H9 (cell line): ENCODE results near the gene EFHD1. TPM values are rescaled to one million over a fixed set of nuclear protein-coding genes. Genes with fewer than 3 reads are reported as not detected.

Experiments used
- DNase-seq: peaks from one replicate; pipeline ENCODE4 v3.0.0-alpha.2; 2017
- H2AFZ ChIP-seq: one replicate; pipeline ENCODE4 v1.6.1; 2013; ENCODE audit warnings: mild to moderate bottlenecking, low read length, control low read depth, moderate library complexity
- H2AK5ac ChIP-seq: 2 replicates; pipeline ENCODE4 v1.6.1; 2013; ENCODE audit warnings: low read length, control low read depth, mixed read lengths; ENCODE audit not compliant: insufficient read length
- H2BK120ac ChIP-seq: one replicate; pipeline ENCODE4 v1.6.1; 2013; ENCODE audit warnings: low read depth, mild to moderate bottlenecking, low read length, control low read depth, inconsistent platforms; ENCODE audit not compliant: poor library complexity, severe bottlenecking
- H2BK12ac ChIP-seq: 2 replicates; pipeline ENCODE4 v1.6.1; 2013; ENCODE audit warnings: low read length, control low read depth, mixed read lengths, low read depth; ENCODE audit not compliant: insufficient read length
- H2BK15ac ChIP-seq: 2 replicates; pipeline ENCODE4 v1.6.1; 2013; ENCODE audit warnings: low read depth, low read length, control low read depth
- H2BK20ac ChIP-seq: one replicate; pipeline ENCODE4 v1.6.1; 2013; ENCODE audit warnings: low read depth, mild to moderate bottlenecking, low read length, control low read depth, inconsistent platforms; ENCODE audit not compliant: poor library complexity, severe bottlenecking
- H2BK5ac ChIP-seq: 2 replicates; pipeline ENCODE4 v1.6.1; 2013; ENCODE audit warnings: low read length, control low read depth, mixed read lengths; ENCODE audit not compliant: insufficient read length
- H3K14ac ChIP-seq: 2 replicates; pipeline ENCODE4 v1.6.1; 2013; ENCODE audit warnings: low read length, control low read depth; ENCODE audit not compliant: insufficient read depth
- H3K18ac ChIP-seq: 2 replicates; pipeline ENCODE4 v1.6.1; 2013; ENCODE audit warnings: low read depth, mild to moderate bottlenecking, mixed read lengths, low read length, control low read depth; ENCODE audit not compliant: insufficient read length
- H3K23ac ChIP-seq: 2 replicates; pipeline ENCODE4 v1.6.1; 2013; ENCODE audit warnings: low read length, control low read depth, mixed read lengths, low read depth; ENCODE audit not compliant: insufficient read length
- H3K23me2 ChIP-seq: 2 replicates; pipeline ENCODE4 v1.6.1; 2013; ENCODE audit warnings: low read depth, mild to moderate bottlenecking, mixed read lengths, low read length, control low read depth; ENCODE audit not compliant: insufficient read length, poor library complexity, severe bottlenecking
- H3K27ac ChIP-seq: 2 replicates; pipeline ENCODE4 v1.5.1; 2013; ENCODE audit warnings: low read length, control low read depth, mixed read lengths, low read depth; ENCODE audit not compliant: insufficient read length
- H3K27me3 ChIP-seq: 2 replicates; pipeline ENCODE4 v1.6.1; 2013; ENCODE audit warnings: low read length, control low read depth, inconsistent platforms; ENCODE audit not compliant: insufficient read depth
- H3K4ac ChIP-seq: 2 replicates; pipeline ENCODE4 v1.6.1; 2013; ENCODE audit warnings: low read depth, mild to moderate bottlenecking, control low read depth, inconsistent platforms, low read length, moderate library complexity
- H3K4me1 ChIP-seq: 2 replicates; pipeline ENCODE4 v1.6.1; 2013; ENCODE audit warnings: low read length, control low read depth, inconsistent platforms; ENCODE audit not compliant: insufficient read depth
- H3K4me2 ChIP-seq: 2 replicates; pipeline ENCODE4 v1.6.1; 2013; ENCODE audit warnings: low read length, control low read depth, mixed read lengths; ENCODE audit not compliant: insufficient read length, insufficient read depth
- H3K56ac ChIP-seq: 2 replicates; pipeline ENCODE4 v1.6.1; 2013; ENCODE audit warnings: low read depth, mild to moderate bottlenecking, mixed read lengths, low read length, control low read depth; ENCODE audit not compliant: insufficient read length
- H3K79me1 ChIP-seq: 2 replicates; pipeline ENCODE4 v1.6.1; 2013; ENCODE audit warnings: low read depth, mild to moderate bottlenecking, moderate library complexity, low read length, control low read depth, inconsistent platforms; ENCODE audit not compliant: insufficient read depth, poor library complexity, severe bottlenecking
- H3K79me2 ChIP-seq: 2 replicates; pipeline ENCODE4 v1.6.1; 2013; ENCODE audit warnings: low read length, control low read depth, inconsistent platforms; ENCODE audit not compliant: insufficient read depth
- H3K9ac ChIP-seq: 2 replicates; pipeline ENCODE4 v1.6.1; 2013; ENCODE audit warnings: low read length, control low read depth, mixed read lengths; ENCODE audit not compliant: insufficient read length; ENCODE audit errors: extremely low read depth
- H3K9me3 ChIP-seq: one replicate; pipeline ENCODE4 v1.6.1; 2013; ENCODE audit warnings: low read depth, low read length, inconsistent platforms; ENCODE audit not compliant: control insufficient read depth
- H3T11ph ChIP-seq: one replicate; pipeline ENCODE4 v1.6.1; 2013; ENCODE audit warnings: mild to moderate bottlenecking, low read length, control low read depth, inconsistent platforms
- H4K20me1 ChIP-seq: one replicate; pipeline ENCODE4 v1.6.1; 2013; ENCODE audit not compliant: control insufficient read depth, insufficient read length, insufficient read depth
- H4K5ac ChIP-seq: 2 replicates; pipeline ENCODE4 v1.6.1; 2013; ENCODE audit warnings: low read depth, mild to moderate bottlenecking, mixed read lengths, low read length, control low read depth; ENCODE audit not compliant: insufficient read length
- H4K8ac ChIP-seq: replicated peaks from 2 replicates; pipeline ENCODE4 v1.6.1; 2013; ENCODE audit warnings: low read length, control low read depth, mixed read lengths, low read depth; ENCODE audit not compliant: insufficient read length
- H4K91ac ChIP-seq: 2 replicates; pipeline ENCODE4 v1.6.1; 2013; ENCODE audit warnings: low read depth, mild to moderate bottlenecking, moderate library complexity, mixed read lengths, low read length, control low read depth; ENCODE audit not compliant: insufficient read length
- H3K27ac Mint-ChIP-seq, 3 experiments: 2 replicates in 2 of 3; 3 replicates in 1 of 3; pipeline ENCODE4 v1.8.0; 2020 to 2021; ENCODE audit warnings: mixed read lengths in 3 of 3, mild to moderate bottlenecking in 1 of 3, moderate library complexity in 1 of 3
- H3K27me3 Mint-ChIP-seq: 2 replicates; pipeline ENCODE4 v1.8.0; 2021; ENCODE audit warnings: low read depth, mild to moderate bottlenecking, moderate library complexity, mixed read lengths
- H3K36me3 Mint-ChIP-seq, 3 experiments: 2 replicates in 2 of 3; 3 replicates in 1 of 3; pipeline ENCODE4 v1.8.0; 2020 to 2021; ENCODE audit warnings: low read depth in 3 of 3, mixed read lengths in 3 of 3; ENCODE audit not compliant: insufficient read depth in 1 of 3
- H3K4me1 Mint-ChIP-seq, 2 experiments: 2 replicates each; pipeline ENCODE4 v1.8.0; 2020; ENCODE audit warnings: mixed read lengths in 2 of 2
- H3K4me3 Mint-ChIP-seq, 2 experiments: 2 replicates in 1 of 2; 3 replicates in 1 of 2; pipeline ENCODE4 v1.8.0; 2020 to 2021; ENCODE audit warnings: mild to moderate bottlenecking in 2 of 2, mixed read lengths in 2 of 2, moderate library complexity in 1 of 2
- H3K9me3 Mint-ChIP-seq, 2 experiments: 2 replicates in 1 of 2; 3 replicates in 1 of 2; pipeline ENCODE4 v1.8.0; 2020; ENCODE audit warnings: mild to moderate bottlenecking in 2 of 2, mixed read lengths in 2 of 2, moderate library complexity in 1 of 2
- CTCF ChIP-seq: fragments of 200-600 bp; sonication (generic); conservative IDR thresholded peaks from 3 replicates; pipeline ENCODE4 v1.8.0; 2021; ENCODE audit warnings: antibody characterized with exemption, mild to moderate bottlenecking
- WGBS: extraction: QIAGEN DNeasy Blood & Tissue Kit; methylation state at CpG from one replicate; pipeline ENCODE4 v1.1.7; 2013; ENCODE audit warnings: missing lambda C conversion rate, low lambda C conversion rate, mixed read lengths; ENCODE audit not compliant: insufficient read length; ENCODE audit errors: extremely low coverage; 5-methylcytosine and 5-hydroxymethylcytosine counted together
- total RNA-seq: library from RNA; stranded (reverse); gene quantifications from 2 replicates; pipeline ENCODE4 v1.2.1, GENCODE V29; 2021

EFHD1 gene
- total RNA-seq, 1 experiment from 2014 or later = 2.8 TPM

- Mint-ChIP-seq H3K4me3 (no peak overlapping the region), H3K4me1 (peaks cover 0 to 3% of the 10 kb centered on the region in 2 experiments; a peak in 1 of 4 replicates), H3K27ac (no peak overlapping the region), H3K36me3 (peaks cover 6 to 29% (median 24%) of the 10 kb centered on the region in 3 experiments; a peak in 6 of 7 replicates), H3K27me3 (no peaks in the 10 kb centered on the region), H3K9me3 (no peaks in the 10 kb centered on the region)
- Histone ChIP-seq H3K18ac (no peak overlapping the region), H3K27ac (no peak overlapping the region), H2BK120ac (no peak overlapping the region), H3K4ac (no peak overlapping the region), H3T11ph (no peak overlapping the region), H2AFZ (no peak overlapping the region), H2BK5ac (no peak overlapping the region), H4K91ac (no peak overlapping the region), H3K14ac (no peak overlapping the region), H2BK12ac (no peak overlapping the region), H3K79me2 (peaks cover 3% of the 10 kb centered on the region; the same call in 1 of the 2 replicates), H3K23ac (no peak overlapping the region), H3K56ac (no peak overlapping the region), H4K5ac (no peak overlapping the region), H2BK15ac (no peak overlapping the region), H4K20me1 (no peaks in the 10 kb centered on the region), H3K27me3 (no peaks in the 10 kb centered on the region), H3K9ac (no peak overlapping the region), H3K4me2 (no peak overlapping the region), H2BK20ac (no peak overlapping the region), H2AK5ac (no peak overlapping the region), H3K4me1 (no peaks in the 10 kb centered on the region), H4K8ac (no peak overlapping the region), H3K23me2 (no peaks in the 10 kb centered on the region), H3K79me1 (peaks cover 11% of the 10 kb centered on the region), H3K9me3 (no peaks in the 10 kb centered on the region)
- no peak for TF ChIP-seq CTCF
- DNase-seq = no peak
- WGBS = no CpG with 5 or more reads among the region's 2 CpGs
Observed at GRCh38 chr2:232731470-232731869, 98.1 kb downstream of the EFHD1 start.

Other genes starting within 250 kb of the EFHD1 start
- gene ALPG, start 226.8 kb upstream of the EFHD1 start, total RNA-seq = 1.3 and 1.4 TPM in 2 replicates
- gene ALPI, start 177.5 kb upstream of the EFHD1 start, total RNA-seq = not detected in 2 replicates
- 8.2 and 8.4 TPM in 2 replicates for gene ECEL1, start 145.8 kb upstream of the EFHD1 start, total RNA-seq
- gene PRSS56, start 113.2 kb upstream of the EFHD1 start, total RNA-seq = not detected in 2 replicates
- not detected in 2 replicates for gene CHRND, start 107.4 kb upstream of the EFHD1 start, total RNA-seq
- not detected in 2 replicates for gene CHRNG, start 93.9 kb upstream of the EFHD1 start, total RNA-seq
- gene TIGD1, start 83.0 kb upstream of the EFHD1 start, total RNA-seq = 4.8 and 6.3 TPM in 2 replicates
- 108 and 109 TPM in 2 replicates for gene EIF4E2, start 82.9 kb upstream of the EFHD1 start, total RNA-seq
- gene GIGYF2, start 63.7 kb downstream of the EFHD1 start, total RNA-seq = 49.4 and 55.3 TPM in 2 replicates
- not detected in 2 replicates for gene KCNJ13, start 143.0 kb downstream of the EFHD1 start, total RNA-seq
- 0.61 and 1.1 TPM in 2 replicates for gene SNORC, start 236.7 kb downstream of the EFHD1 start, total RNA-seq